Chondrocyte (in vitro differentiated cells): ENCODE measurements around the gene BBIP1. TPM values are rescaled to one million over a fixed set of nuclear protein-coding genes. Genes with fewer than 3 reads are reported as not detected.

Experiments
- DNase-seq: peaks from one replicate; pipeline ENCODE4 v3.0.0; 2021; ENCODE audit warnings: mixed read lengths, low spot score
- H3K27ac Mint-ChIP-seq: one replicate; pipeline ENCODE4 v1.8.0; 2021; ENCODE audit warnings: mild to moderate bottlenecking, moderate library complexity, mixed read lengths; ENCODE audit not compliant: unreplicated experiment
- H3K27me3 Mint-ChIP-seq: 2 replicates; pipeline ENCODE4 v1.8.0; 2021; ENCODE audit warnings: low read depth, mixed read lengths
- H3K36me3 Mint-ChIP-seq: 2 replicates; pipeline ENCODE4 v1.8.0; 2021; ENCODE audit warnings: low read depth, mixed read lengths
- H3K4me1 Mint-ChIP-seq: 2 replicates; pipeline ENCODE4 v1.8.0; 2021; ENCODE audit warnings: low read depth, mild to moderate bottlenecking, mixed read lengths
- H3K4me3 Mint-ChIP-seq: one replicate; pipeline ENCODE4 v1.8.0; 2021; ENCODE audit warnings: mild to moderate bottlenecking, moderate library complexity, mixed read lengths; ENCODE audit not compliant: unreplicated experiment
- H3K9me3 Mint-ChIP-seq: 2 replicates; pipeline ENCODE4 v1.8.0; 2021; ENCODE audit warnings: low read depth, mixed read lengths
- CTCF ChIP-seq: fragments of 200-600 bp; sonication (generic); IDR thresholded peaks from 2 replicates; pipeline ENCODE4 v1.5.0; 2021; ENCODE audit warnings: antibody characterized with exemption, mild to moderate bottlenecking, moderate library complexity
- total RNA-seq: library from RNA; stranded (reverse); gene quantifications from 3 replicates; pipeline ENCODE4 v1.2.1, GENCODE V29; 2021

The BBIP1 gene
- total RNA-seq, 1 donor from 2014 or later = 22.2 TPM

- no peak for DNase-seq
- TF ChIP-seq CTCF = no peak
- Mint-ChIP-seq H3K4me3 (no peak overlapping the region), H3K27me3 (no peaks in the 10 kb centered on the region), H3K9me3 (no peaks in the 10 kb centered on the region), H3K27ac (no peak overlapping the region), H3K36me3 (no peaks in the 10 kb centered on the region), H3K4me1 (peaks cover 6% of the 10 kb centered on the region)
Measured at GRCh38 chr10:110852255-110852896, 66.6 kb downstream of the BBIP1 start.

GRCh38 chr10:110851020-110851612 is 67.9 kb downstream of the BBIP1 start:
- H3K9me3 Mint-ChIP-seq = no peaks in the 10 kb centered on the region
- no peak overlapping the region for H3K27ac Mint-ChIP-seq
- no peaks in the 10 kb centered on the region for H3K36me3 Mint-ChIP-seq
- H3K4me3 Mint-ChIP-seq = no peak overlapping the region
- no peaks in the 10 kb centered on the region for H3K27me3 Mint-ChIP-seq
- H3K4me1 Mint-ChIP-seq = peaks cover 6% of the 10 kb centered on the region
- TF ChIP-seq CTCF = no peak
- DNase-seq = no peak

DNA sequence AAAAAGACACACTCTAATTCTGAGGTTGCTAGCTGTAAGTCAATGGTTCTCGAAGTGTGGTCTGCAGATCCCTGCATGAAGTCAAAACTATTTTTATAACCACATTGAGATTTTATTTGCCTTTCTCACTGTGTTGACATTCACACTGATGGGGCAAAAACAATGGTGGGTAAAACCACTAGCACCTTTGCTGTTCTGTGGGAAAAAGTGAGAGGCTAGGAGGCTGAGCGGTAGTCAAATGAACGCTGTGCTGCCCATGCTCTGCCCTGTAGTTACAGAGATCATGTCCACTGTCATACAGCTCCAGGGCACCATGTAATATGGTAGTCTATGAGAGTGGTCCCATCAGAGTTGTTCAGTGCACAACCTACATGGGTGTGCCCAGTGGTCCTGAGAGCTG is 68.9 kb downstream of the BBIP1 start:
- Mint-ChIP-seq H3K9me3 (no peaks in the 10 kb centered on the region), H3K36me3 (no peaks in the 10 kb centered on the region), H3K4me1 (peaks cover 6% of the 10 kb centered on the region), H3K27me3 (no peaks in the 10 kb centered on the region), H3K27ac (no peak overlapping the region), H3K4me3 (no peak overlapping the region)
- no peak for DNase-seq
- no peak for TF ChIP-seq CTCF

Other genes starting within 250 kb of the BBIP1 start
- gene PDCD4, start 47.3 kb downstream of the BBIP1 start, total RNA-seq = 73.7 to 100 TPM (median 80.3 TPM) in 3 replicates
- 64.4 to 73.3 TPM (median 65.9 TPM) in 3 replicates for gene SHOC2, start 424 bp upstream of the BBIP1 start, total RNA-seq
- 0.07 to 0.17 TPM in 2 of 3 replicates, not detected in the other for gene ADRA2A, start 157.8 kb upstream of the BBIP1 start, total RNA-seq